Kasumi-1 (cell line): ENCODE measurements around the gene FAM149A.

Experiments
- DNase-seq, 2 experiments: peaks; one replicate each; lab custom pipeline; 2025; lab: John Stamatoyannopoulos, UW

Gene FAM149A

DNA sequence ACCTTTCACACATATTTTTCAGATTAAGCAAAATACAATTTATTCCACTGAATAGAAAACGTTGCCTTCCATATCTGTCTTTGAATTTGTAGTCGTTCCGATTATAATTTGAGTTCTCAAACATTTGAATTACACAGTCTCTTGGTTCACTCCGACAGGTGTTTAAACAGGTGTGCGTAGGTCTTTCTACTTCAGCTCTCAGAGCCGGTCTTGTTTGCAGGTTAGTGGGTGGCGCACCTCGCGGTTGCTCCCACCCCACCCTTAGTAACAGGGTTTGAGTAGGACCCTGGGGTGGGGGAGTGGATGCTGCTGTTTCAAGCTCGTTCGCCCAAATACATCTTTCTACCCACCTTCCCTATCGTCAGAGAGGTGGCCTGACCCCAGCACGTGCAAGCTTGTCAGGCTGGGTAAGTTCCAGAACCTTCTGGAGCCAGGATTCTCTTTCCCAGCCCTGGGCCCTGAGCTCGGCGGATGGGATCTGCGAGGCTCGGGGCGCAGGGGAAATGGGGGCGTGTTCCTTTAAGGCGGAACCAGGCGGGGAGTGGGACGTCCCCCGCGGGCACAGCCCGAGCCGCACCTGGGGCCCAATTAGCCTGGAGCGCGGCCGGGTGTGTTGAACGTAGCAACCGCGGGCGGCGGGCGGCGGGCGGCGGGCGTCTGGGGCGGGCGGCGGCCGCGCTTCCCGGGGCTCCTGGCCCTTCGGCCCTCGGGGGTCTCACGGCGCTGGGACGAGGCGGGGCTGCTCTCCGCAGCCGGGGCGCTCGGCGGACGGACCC lies at the start of gene FAM149A:
Gene FAM149A (plus strand): TSS at position 591 of the 776 bp plus-strand sequence.
- DNase-seq, result peak in 1 of 2 experiments; percentile 7

DNA sequence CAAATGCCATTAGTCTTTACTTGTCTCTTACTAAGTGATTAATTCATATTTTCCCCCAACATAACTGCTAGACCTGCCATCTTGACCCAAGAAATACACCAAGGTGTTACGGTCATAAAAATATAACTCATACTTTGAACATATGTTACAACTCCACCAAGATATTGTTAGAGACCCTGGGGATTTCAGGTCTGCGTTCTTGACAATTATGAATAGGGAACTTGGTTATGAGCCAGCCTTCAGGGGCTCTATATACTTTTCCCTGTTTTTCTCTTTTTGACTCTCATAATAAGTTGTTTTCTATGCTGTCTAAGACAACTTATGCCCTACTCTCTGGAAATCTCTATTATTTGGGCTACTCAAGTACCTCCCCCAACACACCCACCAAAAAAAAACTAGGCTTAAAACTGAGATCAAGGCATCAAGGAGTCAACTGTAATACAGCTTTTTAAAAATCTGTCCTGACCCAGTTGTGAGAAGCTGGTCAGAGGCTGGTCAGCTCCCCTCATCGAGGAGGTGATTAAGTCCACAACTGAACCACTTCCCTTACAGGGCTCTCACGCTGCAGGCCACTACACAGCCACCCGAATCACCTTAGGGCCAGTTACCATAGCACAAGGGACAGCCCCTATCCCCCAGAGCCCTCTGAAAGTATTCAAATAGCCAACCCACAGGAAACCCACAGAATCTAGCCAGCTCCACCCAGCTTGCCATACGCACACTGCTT lies 46.1 kb upstream of the FAM149A start:
- no peak for DNase-seq

DNA sequence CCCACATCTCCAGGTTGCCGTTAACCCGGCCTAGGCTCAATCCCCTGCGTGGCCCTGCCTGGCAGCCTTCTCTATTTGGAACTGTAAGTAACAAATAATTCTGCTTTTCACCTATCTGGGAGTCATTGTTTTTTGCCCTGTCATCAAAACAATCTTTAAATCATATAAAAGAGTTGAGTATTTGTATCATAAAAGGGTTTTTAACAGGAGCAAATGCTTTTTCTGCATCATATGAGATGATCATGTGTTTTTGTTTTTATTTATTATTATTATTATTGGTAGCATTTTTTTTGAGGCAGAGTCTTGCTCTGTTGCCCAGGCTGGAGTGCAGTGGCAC lies 45.6 kb upstream of the FAM149A start:
- no peak for DNase-seq

DNA sequence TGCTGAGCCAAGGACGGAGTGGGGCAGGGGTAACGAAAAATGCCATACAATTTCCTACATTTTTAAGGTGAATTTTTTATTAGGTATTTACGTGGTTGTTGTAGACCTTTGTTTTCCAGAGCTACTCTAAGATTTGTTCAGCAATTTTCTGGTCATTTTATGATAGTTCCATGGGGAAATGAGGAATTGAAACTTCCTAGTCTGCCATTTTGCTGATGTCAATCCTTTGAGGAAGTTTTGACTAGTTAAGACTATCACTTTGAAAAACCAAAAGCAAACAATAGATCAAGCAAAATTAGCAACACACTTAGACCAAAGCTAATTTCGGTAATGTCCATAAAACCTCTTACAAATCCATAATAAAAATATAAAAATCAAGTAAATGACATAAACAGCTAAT lies 42.6 kb upstream of the FAM149A start:
- DNase-seq, result no peak

DNA sequence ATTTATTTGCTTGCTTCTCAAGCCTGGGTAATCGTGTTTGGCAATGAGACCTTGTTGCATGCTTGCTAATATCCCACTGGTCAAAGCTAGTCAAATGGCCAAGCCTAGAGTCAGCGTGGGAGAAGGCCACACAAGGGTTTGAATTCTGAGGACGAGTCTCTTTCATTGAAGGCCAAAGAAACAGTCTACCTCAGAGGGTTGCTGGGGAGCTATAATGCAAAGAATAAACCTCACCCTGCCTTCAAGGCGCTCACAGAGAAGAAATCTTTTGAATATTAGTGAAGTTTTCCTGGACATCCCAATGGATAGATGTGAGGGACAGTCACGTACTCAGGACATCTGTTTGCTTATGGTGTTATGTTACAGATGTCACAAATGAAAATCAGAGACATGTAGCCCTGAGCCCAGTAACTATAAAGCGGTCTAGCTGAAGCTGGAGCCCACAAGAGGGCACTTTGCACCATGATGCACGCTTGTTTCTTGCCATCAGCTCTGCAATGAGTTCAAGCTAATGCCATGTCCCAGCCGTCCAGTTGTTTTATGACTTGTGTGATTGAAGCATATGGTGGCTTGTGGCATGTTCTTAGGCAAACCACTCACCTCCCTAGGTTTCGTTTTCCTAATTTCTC lies 36.6 kb upstream of the FAM149A start:
- DNase-seq, result peak; percentile 47 to 64

DNA sequence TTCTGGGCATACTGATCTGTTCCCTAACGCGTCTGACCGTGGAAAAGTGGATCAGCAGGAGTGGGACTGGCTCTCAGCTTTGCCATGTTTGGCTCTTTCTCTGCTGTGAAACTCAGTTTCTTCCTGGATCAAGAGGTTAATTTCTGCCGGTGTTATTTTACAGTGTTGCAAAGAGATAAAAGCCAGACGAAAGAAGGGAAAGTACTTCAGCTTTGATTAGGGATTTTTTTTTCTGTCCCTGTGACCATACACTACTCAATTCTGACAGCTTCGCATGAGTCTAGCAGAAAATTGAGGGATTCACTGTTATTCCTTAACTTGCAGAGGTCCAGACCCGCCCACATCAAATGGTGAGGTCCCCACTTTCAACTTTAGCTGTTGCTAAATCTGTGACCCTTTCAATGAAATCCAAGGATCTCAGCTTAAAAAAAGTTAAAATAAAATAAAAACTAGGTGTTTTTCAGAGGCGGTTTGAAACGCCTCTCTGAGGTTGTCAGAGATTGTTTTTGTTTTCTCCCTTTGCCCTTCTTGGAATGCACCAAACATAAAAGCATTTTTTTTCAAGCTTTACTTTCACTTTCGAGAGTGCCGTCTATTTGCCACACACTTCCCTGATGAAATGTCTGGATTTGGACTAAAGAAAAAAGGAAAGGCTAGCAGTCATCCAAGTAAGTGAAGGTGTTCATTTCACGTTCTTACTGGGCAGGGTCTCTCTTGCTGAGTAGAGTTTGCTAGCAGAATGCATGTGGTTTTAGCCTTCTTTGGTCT lies 35.7 kb upstream of the FAM149A start, which contains the start of gene TLR3:
Gene TLR3 (plus strand): TSS at position 576 of the 768 bp plus-strand sequence. CDS start 7,464 bp downstream, outside the sequence.
- DNase-seq, result peak; percentile 13 to 25

DNA sequence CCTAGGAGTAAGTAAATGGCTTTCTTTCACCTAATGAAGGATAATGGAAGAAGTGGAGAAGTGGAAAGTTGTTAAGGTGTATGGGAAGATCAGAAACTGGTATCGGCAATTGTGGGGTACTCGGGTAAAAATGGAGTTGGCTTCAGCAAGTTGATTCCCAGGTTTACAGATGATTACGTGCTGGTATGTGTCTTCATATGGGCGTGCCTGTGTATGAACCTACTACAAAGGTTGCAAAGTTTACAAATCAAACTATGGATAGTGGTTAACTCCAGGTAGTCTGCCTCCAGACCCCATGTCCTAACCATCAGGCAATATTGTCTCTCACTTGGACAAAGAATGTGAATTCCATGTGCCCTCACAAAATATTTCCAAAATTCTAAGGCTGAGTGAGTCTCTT lies 34.8 kb upstream of the FAM149A start:
- DNase-seq, result no peak

DNA sequence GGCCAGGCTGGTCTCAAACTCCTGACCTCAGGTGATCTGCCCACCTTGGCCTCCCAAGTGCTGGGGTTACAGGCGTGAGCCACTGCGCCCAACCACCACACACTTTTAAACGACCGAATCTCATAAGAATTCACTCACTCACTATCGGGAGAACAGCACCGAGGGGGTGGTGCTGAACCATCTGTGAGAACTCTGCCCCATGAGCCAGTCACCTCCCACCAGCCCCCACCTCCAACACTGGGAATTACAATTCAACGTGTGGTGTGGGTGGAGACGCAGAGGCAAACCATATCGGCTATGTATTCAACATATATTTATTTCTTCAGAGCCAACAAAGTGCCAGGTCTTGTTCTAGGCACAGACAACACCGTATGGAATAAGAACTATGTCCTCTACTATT lies 32.0 kb upstream of the FAM149A start:
- DNase-seq, result no peak

DNA sequence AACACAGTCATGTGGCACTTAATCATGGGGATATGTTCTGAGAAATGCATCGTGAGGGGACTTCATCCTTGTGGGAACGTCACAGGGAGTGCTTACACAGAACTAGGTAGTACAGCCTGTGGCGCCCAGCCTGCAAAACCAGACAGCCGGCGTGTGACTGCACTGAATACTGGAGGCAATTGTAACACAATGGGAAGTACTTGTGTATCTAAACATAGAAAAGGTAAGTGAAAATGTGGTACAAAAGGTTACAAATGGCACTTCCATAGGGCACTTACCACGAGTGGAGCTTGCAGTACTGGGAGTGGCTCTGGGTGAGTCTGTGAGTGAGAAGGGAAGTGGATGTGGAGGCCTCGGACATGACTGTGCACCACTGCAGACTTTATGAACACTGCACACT lies 30.3 kb upstream of the FAM149A start:
- no peak for DNase-seq

DNA sequence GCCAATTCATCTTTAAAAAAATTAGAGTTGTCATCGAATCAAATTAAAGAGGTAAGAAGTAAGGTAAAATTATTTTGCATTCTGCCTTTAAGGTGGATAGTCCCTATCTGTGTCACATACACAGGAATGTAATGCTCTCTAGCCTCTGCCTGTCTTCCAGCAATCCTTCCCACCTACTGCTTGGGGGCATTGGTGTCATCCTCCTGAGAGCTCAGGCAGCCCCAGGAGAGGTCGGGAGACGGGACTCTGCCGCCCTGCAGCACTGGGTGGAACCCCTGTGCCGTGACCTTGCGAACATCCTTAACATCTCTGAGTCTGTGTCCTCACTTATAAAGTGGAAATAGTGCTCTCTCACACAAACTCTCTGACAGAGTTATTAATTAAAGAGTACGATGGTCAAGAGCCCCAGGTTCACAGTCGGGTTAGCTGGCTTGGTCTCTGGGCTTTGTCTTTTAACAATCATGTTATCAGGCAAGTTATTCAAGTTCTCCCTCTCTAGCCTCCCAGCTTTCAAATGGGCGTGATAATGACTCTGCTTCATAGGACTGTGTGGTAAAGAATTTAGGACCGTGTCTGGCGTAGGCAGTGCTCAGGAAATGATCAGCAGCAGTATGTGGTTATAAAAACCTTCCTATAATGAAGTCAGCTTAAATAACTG lies 25.4 kb upstream of the FAM149A start:
- no peak for DNase-seq

DNA sequence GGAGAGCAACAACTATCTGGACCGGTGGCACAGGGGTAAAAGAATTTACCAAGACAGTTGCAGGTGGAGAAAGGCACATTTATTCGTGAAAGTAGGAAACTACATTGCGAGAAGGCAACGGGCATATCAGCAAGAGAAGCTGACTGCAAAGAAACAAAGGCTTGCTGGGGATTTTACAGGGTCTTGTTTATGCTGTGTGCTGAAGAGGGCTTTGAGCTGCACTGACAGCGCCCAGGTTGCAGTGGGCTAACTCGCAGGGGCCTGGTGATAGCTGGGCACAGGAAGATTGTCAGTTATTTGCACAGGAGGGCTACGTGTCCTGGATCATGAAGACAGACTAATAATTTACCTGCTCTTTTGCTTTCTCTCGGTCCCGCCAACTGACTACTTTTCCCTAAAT lies 24.8 kb upstream of the FAM149A start:
- DNase-seq, result no peak

DNA sequence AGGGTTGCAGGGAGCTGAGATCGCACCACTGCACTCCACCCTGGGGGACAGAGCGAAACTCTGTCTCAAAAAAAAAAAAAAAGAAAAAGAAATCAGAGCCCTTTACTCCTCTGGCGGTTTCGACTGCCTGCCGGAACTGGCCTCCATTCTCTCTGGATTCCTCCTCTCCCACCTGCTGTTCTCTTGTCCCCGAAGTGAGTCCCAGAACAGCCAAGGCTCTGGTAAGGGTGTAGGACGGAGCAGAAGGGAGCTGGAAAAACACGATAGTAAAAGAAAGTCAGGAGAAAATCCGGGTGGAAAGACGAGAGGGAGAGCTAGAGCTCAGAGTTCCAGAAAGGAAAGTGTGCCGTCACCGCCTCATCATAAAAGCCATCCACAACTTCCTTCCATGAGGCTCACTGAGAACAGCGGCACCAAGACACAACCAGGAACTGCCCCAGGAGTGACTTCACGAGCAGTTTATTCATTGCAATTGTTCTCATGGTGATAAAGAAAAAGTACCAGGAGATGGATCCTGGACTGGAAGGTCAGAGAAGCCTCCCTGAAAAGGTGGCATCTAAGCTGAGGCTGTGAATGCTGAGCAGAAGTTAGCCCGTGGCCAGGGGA lies 23.2 kb upstream of the FAM149A start:
- no peak for DNase-seq

DNA sequence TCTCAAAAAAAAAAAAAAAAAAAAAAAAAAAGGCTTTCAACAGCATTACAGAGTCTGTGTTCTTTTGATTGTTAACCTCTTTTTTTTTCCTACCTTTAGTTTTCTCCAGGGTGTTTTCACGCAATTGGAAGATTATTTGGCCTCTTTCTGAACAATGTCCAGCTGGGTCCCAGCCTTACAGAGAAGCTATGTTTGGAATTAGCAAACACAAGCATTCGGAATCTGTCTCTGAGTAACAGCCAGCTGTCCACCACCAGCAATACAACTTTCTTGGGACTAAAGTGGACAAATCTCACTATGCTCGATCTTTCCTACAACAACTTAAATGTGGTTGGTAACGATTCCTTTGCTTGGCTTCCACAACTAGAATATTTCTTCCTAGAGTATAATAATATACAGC lies 22.3 kb upstream of the FAM149A start:
- no peak for DNase-seq

DNA sequence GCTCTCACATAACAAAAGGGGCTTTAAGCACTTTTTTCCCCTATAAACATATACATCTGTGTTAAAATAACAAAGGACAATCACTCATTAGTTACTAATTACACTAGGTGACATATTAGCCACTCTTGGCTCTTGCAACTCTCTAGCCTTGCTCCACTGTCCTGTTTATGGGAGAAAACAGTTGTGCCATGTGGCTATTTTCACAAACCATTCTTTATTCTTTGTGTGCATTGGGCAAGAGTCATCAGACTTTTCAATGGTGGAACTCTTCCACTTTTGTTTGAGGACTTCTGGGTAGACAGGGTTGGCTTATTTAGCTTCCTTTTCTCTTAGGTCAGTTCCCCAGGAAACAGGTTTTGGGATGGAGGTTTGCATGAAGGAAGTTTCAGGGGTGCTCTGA lies 16.0 kb upstream of the FAM149A start:
- no peak for DNase-seq

DNA sequence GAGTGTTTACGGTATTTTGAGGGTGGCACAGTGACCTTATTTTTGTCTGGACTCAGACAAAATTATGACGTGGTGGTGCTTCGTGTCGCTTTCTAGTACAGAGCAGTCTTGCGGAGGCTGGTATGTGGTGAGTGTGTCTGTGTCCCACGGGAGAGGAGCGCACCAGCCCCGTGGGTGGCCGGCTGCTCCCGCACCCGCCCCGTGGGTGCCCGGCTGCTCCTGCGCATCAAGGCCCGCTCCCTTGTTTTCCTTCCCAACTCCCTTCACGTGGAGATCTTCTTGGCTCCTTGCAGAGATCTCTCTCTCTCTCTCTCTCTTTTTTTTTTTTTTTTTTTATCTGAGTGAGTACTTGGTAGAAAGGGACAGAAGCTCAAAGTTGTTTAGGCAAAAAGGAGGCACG lies 12.2 kb upstream of the FAM149A start:
- DNase-seq, result no peak

DNA sequence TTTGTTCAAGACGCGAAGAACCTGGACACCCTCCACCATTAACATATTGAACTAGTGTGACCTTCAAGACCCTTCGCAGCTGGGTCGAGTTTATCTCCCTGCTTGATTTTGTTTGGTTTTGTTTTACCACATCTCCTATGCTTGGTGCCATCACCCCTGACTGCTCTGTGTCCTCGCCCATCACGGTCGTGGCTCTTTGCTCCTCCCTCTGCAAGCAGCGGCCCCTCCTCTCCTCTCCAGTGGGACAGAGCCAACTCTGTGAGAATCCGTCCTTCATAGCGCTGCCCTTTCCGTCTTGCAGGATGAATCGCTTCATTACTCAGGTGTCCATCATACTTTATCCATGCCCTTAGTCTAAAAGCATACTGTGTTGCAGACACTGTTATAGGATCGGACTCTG lies 9.1 kb upstream of the FAM149A start:
- no peak for DNase-seq

DNA sequence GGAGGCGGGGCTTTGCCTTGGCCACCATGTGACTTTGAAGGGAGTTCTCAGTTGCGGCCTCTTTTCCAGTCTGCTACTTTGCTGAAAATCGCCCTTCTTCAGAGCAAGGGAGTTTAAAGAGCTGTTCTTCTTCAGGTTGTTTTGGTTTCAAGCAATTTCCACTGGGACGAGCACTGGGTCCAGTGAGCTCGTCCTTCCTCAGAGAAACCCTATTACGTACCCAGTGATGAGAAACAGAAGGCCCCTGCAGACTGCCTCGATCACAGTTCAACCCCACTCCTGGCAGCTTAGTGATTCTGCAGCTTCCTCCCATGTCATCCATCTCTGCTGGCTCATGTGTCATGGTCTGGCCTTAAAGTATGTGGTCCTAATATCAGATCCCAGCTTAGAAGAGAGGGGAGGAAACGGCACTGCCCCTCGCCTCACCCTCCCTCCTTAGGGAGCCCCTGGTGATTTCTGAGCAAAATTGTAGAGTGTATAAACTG lies 7.8 kb upstream of the FAM149A start:
- no peak for DNase-seq

DNA sequence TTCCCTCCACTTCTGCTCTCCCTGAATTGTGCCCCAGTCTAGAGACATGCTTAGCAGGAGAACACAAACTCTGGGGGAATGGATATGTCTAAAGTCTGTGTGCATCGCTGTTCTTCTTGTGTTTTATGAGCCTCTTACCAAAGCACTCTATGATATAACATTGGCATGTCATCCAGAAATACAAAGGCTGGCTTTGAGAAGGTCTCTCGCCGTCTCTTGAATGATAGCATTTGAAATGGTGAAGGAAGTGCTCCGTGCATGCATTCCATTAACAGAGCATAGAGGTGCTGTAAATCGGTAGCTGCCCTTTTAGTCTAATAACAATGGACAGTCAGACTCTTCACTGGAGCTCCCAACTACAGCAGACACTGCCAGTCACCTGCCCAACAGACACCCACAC lies 7.1 kb upstream of the FAM149A start:
- no peak for DNase-seq

DNA sequence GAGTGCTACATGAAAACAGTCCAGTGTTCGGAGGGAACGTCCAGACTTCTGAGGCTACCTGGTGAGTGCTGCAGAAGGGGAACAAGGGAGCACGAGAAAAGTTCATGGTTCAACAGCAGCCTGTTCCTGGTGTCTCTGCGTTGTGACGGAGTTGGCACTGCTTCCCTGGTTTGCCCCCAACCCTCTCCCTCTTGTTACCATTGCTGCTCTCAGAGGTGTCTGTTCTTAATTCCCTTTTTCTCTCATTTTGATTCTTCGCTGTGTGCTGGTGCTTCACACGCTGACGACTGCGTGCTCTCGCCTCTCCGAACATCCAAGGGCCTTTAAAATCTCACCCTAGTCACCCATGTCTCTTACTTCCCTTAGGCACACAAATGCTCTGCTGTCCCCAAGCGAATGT lies 1.6 kb upstream of the FAM149A start:
- no peak for DNase-seq

DNA sequence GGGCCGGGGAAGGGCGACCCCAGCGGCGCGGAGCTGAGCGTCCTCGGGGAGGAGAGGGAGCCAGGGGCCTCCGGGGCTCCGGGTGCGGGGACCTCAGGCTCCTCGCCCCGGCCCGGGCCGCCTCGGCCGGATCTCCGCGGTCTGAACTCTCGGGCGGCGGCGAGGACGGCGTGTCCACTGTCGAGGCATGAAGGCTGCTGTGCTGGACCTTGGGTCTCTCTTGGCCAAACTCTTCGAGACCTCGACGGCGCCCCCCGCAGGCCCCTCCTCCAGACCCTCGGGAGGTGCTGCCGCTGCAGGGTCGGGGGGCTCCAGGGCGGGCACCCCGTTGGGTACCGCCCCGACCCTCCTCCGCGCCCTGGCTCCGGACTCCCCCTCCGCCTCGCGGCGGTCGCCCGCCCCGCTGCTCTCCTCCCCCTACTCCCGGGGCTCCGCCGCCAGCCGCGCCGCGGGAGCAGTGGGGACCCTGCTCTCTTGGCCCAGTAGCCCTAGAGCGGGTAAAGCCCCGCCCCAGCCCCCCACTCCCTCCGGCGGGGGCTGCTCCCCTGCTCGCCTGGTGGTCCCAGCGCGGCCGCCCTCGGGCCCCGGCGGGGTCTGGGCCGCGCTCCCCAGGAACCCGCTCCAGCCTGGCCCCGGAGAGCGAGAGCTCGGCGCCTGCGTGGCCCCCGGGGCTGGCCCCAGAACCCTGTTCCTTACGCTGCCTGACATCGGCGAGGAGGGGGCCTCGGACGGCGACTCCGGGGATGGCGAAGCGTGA lies 564 bp downstream of the FAM149A start:
- DNase-seq, result no peak
